ENCODE data around the gene PRKN. TPM values are rescaled to one million over a fixed set of nuclear protein-coding genes. Genes with fewer than 3 reads are reported as not detected.

PRKN gene
- polyA plus RNA-seq, 1 donor from 2014 or later = 1.2 TPM

DNA sequence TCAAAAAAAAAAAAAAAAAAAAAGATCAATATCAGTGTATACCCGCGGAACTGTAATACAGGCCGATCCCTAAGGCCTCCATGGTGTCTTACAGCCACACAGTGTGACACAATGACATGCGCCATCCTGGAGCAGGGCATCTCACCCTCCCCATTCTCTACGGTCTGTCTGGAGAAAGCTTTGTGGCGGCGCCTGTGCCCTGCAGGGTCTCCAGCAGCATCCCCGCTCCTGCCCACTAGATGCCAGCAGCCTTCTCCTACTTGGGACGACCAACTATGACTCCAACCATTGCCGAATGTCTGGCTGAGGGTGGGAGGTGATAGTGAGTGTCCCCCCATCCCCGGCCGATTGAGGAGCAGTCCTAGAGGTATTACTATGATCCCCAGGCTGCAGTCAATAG lies 894.9 kb downstream of the PRKN start:
- H3K9me3 ChIP-seq (ENCODE audit: low read length) = no peaks in the 10 kb centered on the region
- no peak overlapping the region for H3K9ac ChIP-seq (ENCODE audit: low read length)
- no peaks in the 10 kb centered on the region for H3K27me3 ChIP-seq (ENCODE audit: insufficient read depth, low read depth, low read length)
- H3K4me3 ChIP-seq (ENCODE audit: low read length) = no peak overlapping the region
- no peak overlapping the region for H3K27ac ChIP-seq (ENCODE audit: low read length)
- no peaks in the 10 kb centered on the region for H4K20me1 ChIP-seq (ENCODE audit: insufficient read depth)
- no peaks in the 10 kb centered on the region for H3K9me2 ChIP-seq (ENCODE audit: insufficient read depth, low read length)
- TF ChIP-seq RAD21 (conservative IDR thresholded peaks at IDR 0.05) (no peak), EP300 (conservative IDR thresholded peaks at IDR 0.05; ENCODE audit: poor library complexity, severe bottlenecking) (no peak), EZH2 (IDR thresholded peaks at IDR 0.05; ENCODE audit: borderline replicate concordance, insufficient read depth, low read length, poor library complexity, severe bottlenecking) (no peak), MXI1 (conservative IDR thresholded peaks at IDR 0.05; ENCODE audit: poor library complexity, severe bottlenecking) (no peak)
- TF ChIP-seq, protein P1, sequence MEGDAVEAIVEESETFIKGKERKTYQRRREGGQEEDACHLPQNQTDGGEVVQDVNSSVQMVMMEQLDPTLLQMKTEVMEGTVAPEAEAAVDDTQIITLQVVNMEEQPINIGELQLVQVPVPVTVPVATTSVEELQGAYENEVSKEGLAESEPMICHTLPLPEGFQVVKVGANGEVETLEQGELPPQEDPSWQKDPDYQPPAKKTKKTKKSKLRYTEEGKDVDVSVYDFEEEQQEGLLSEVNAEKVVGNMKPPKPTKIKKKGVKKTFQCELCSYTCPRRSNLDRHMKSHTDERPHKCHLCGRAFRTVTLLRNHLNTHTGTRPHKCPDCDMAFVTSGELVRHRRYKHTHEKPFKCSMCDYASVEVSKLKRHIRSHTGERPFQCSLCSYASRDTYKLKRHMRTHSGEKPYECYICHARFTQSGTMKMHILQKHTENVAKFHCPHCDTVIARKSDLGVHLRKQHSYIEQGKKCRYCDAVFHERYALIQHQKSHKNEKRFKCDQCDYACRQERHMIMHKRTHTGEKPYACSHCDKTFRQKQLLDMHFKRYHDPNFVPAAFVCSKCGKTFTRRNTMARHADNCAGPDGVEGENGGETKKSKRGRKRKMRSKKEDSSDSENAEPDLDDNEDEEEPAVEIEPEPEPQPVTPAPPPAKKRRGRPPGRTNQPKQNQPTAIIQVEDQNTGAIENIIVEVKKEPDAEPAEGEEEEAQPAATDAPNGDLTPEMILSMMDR (IDR thresholded peaks at IDR 0.05; ENCODE audit: poor library complexity, severe bottlenecking) = no peak
- H2AFZ ChIP-seq (ENCODE audit: low read depth, low read length) = no peak overlapping the region
- H3F3A ChIP-seq (ENCODE audit: insufficient read depth, low read length, poor library complexity, severe bottlenecking) = no peaks in the 10 kb centered on the region
- no peaks in the 10 kb centered on the region for H3K36me3 ChIP-seq (ENCODE audit: insufficient read depth, low read length)
- no peaks in the 10 kb centered on the region for H3K79me2 ChIP-seq (replicated peaks; ENCODE audit: insufficient read depth, low read length)
- H3K4me2 ChIP-seq (ENCODE audit: low read length) = no peak overlapping the region

DNA sequence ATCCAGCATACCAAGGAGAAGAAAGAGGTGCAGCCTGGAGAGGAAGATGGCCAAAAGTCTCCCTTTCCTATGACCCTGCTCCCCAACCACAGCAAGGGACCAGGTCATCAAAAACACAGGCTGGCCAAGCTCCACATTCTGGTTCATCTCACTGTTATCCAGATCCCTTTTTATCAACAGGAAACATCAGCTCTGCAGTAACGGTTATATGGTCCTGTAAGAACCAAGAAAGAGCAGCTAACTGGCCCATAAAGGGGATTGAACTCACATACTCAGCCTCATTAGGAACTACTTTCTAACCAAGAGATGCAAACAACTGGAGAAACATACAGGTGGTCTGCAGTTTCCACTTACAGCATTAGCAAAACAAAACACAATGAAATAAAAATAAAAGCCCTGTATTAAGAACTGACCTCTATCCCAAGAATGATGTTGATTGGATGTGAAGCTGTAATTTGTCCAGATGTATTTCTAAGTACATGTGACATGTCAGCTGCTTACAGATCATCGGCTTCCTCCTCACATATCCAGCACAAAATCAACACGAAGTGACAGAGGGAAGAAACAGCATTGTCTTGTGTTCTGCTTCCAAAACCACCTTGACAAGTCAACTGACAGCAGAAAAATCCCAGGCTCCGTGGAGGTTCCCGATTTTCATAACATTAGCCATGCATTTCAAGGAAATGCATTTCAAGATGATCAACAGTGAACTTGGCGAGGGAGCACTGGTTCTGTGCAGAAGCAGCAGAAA lies 896.5 kb downstream of the PRKN start:
- H3K27me3 ChIP-seq (ENCODE audit: insufficient read depth, low read depth, low read length) = no peaks in the 10 kb centered on the region
- H3K27ac ChIP-seq (ENCODE audit: low read length) = no peak overlapping the region
- H3K9ac ChIP-seq (ENCODE audit: low read length) = no peak overlapping the region
- no peak for TF ChIP-seq EZH2 (IDR thresholded peaks at IDR 0.05; ENCODE audit: borderline replicate concordance, insufficient read depth, low read length, poor library complexity, severe bottlenecking)
- TF ChIP-seq SMC3 (conservative IDR thresholded peaks at IDR 0.05; ENCODE audit: poor library complexity) = no peak
- TF ChIP-seq, protein P2, sequence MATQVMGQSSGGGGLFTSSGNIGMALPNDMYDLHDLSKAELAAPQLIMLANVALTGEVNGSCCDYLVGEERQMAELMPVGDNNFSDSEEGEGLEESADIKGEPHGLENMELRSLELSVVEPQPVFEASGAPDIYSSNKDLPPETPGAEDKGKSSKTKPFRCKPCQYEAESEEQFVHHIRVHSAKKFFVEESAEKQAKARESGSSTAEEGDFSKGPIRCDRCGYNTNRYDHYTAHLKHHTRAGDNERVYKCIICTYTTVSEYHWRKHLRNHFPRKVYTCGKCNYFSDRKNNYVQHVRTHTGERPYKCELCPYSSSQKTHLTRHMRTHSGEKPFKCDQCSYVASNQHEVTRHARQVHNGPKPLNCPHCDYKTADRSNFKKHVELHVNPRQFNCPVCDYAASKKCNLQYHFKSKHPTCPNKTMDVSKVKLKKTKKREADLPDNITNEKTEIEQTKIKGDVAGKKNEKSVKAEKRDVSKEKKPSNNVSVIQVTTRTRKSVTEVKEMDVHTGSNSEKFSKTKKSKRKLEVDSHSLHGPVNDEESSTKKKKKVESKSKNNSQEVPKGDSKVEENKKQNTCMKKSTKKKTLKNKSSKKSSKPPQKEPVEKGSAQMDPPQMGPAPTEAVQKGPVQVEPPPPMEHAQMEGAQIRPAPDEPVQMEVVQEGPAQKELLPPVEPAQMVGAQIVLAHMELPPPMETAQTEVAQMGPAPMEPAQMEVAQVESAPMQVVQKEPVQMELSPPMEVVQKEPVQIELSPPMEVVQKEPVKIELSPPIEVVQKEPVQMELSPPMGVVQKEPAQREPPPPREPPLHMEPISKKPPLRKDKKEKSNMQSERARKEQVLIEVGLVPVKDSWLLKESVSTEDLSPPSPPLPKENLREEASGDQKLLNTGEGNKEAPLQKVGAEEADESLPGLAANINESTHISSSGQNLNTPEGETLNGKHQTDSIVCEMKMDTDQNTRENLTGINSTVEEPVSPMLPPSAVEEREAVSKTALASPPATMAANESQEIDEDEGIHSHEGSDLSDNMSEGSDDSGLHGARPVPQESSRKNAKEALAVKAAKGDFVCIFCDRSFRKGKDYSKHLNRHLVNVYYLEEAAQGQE (IDR thresholded peaks at IDR 0.05; ENCODE audit: borderline replicate concordance) = peak; percentile 59
- no peak for TF ChIP-seq TAF1 (IDR thresholded peaks at IDR 0.05; ENCODE audit: low read depth)
- no peak for TF ChIP-seq EP300 (conservative IDR thresholded peaks at IDR 0.05; ENCODE audit: poor library complexity, severe bottlenecking)
- TF ChIP-seq POLR2AphosphoS5 (IDR thresholded peaks at IDR 0.05) = no peak
- no peak overlapping the region for H3K4me2 ChIP-seq (ENCODE audit: low read length)
- no peaks in the 10 kb centered on the region for H3F3A ChIP-seq (ENCODE audit: insufficient read depth, low read length, poor library complexity, severe bottlenecking)
- no peaks in the 10 kb centered on the region for H3K79me2 ChIP-seq (replicated peaks; ENCODE audit: insufficient read depth, low read length)
- no peak overlapping the region for H2AFZ ChIP-seq (ENCODE audit: low read depth, low read length)
- no peaks in the 10 kb centered on the region for H4K20me1 ChIP-seq (ENCODE audit: insufficient read depth)
- no peaks in the 10 kb centered on the region for H3K36me3 ChIP-seq (ENCODE audit: insufficient read depth, low read length)
- no peaks in the 10 kb centered on the region for H3K9me2 ChIP-seq (ENCODE audit: insufficient read depth, low read length)
- H3K9me3 ChIP-seq (ENCODE audit: low read length) = no peaks in the 10 kb centered on the region
- no peak overlapping the region for H3K4me3 ChIP-seq (ENCODE audit: low read length)

Data from neural cell (in vitro differentiated cells).